Smooth muscle cell (in vitro differentiated cells): Measurements from ENCODE around the gene TSHZ2. TPM values are rescaled to one million over a fixed set of nuclear protein-coding genes. Genes with fewer than 3 reads are reported as not detected.

Source experiments
- DNase-seq: peaks from one replicate; lab custom pipeline; 2025; ENCODE audit not compliant: unreplicated experiment; lab: John Stamatoyannopoulos, UW
- H2AFZ ChIP-seq: fragments of 200-600 bp; sonication (generic); 2 replicates; pipeline ENCODE4 v1.6.0; 2016; ENCODE audit warnings: antibody characterized with exemption, low read depth, mild to moderate bottlenecking
- H3F3A ChIP-seq: fragments of 200-600 bp; sonication (generic); 2 replicates; pipeline ENCODE4 v1.6.0; 2017; ENCODE audit warnings: antibody characterized with exemption, low read depth
- H3K27ac ChIP-seq: fragments of 200-600 bp; sonication (generic); 2 replicates; pipeline ENCODE4 v1.5.1; 2016; ENCODE audit warnings: low read depth, mild to moderate bottlenecking
- H3K27me3 ChIP-seq: fragments of 200-600 bp; sonication (generic); 2 replicates; pipeline ENCODE4 v1.6.1; 2016; ENCODE audit warnings: low read depth, mild to moderate bottlenecking
- H3K36me3 ChIP-seq: fragments of 200-600 bp; sonication (generic); 2 replicates; pipeline ENCODE4 v1.5.1; 2016; ENCODE audit warnings: low read depth
- H3K4me1 ChIP-seq: fragments of 200-600 bp; sonication (generic); 2 replicates; pipeline ENCODE4 v1.5.1; 2016; ENCODE audit warnings: low read depth
- H3K4me2 ChIP-seq: fragments of 200-600 bp; sonication (generic); 2 replicates; pipeline ENCODE4 v1.6.0; 2016; ENCODE audit warnings: mild to moderate bottlenecking
- H3K4me3 ChIP-seq: fragments of 200-600 bp; sonication (generic); 2 replicates; pipeline ENCODE4 v1.5.1; 2016; ENCODE audit warnings: mild to moderate bottlenecking
- H3K79me2 ChIP-seq: fragments of 200-600 bp; sonication (generic); 2 replicates; pipeline ENCODE4 v1.6.0; 2016; ENCODE audit warnings: low read depth, mild to moderate bottlenecking
- H3K9ac ChIP-seq: fragments of 200-600 bp; sonication (generic); 2 replicates; pipeline ENCODE4 v1.6.0; 2016; ENCODE audit warnings: low read depth
- H3K9me3 ChIP-seq: fragments of 200-600 bp; sonication (generic); replicated peaks from 2 replicates; pipeline ENCODE4 v1.5.1; 2016; ENCODE audit warnings: low read depth
- H4K20me1 ChIP-seq: fragments of 200-600 bp; sonication (generic); 2 replicates; pipeline ENCODE4 v1.6.0; 2016; ENCODE audit warnings: low read depth
- CTCF ChIP-seq: fragments of 200-600 bp; sonication (generic); IDR thresholded peaks from 2 replicates; pipeline ENCODE4 v1.5.1; 2017; ENCODE audit warnings: borderline replicate concordance, mild to moderate bottlenecking, antibody characterized with exemption; ENCODE audit not compliant: insufficient read depth, poor library complexity, severe bottlenecking
- WGBS: methylation state at CpG from one replicate; pipeline ENCODE4 v1.1.7; 2016; ENCODE audit warnings: low lambda C conversion rate; 5-methylcytosine and 5-hydroxymethylcytosine counted together
- polyA plus RNA-seq: library from polyadenylated mRNA; unstranded; fragments of >200 nt; fragmentation: Nextera tagmentation; extraction: Ambion mirVana; gene quantifications from 2 replicates; pipeline ENCODE4 v1.2.1, GENCODE V29; 2016
- total RNA-seq: library from RNA; depleted of rRNA; stranded (reverse); fragments of >200 nt; gene quantifications from 2 replicates; pipeline ENCODE4 v1.2.3, GENCODE V29; 2014

Gene TSHZ2
- total and polyA plus RNA-seq, 2 experiments from 2014 or later, result 4.8 to 6.6 TPM

GRCh38 chr20:53068241-53068640 is 96.1 kb downstream of the TSHZ2 start:
- DNase-seq, result no peak
- 98% methylated on average over 3 of the region's 3 CpGs for WGBS
- H3K27me3 ChIP-seq, result no peaks in the 10 kb centered on the region
- no peaks in the 10 kb centered on the region for H3K36me3 ChIP-seq
- H3K9ac ChIP-seq, result no peak overlapping the region
- no peak overlapping the region for H3K4me3 ChIP-seq
- no peaks in the 10 kb centered on the region for H4K20me1 ChIP-seq
- H3K79me2 ChIP-seq, result no peaks in the 10 kb centered on the region
- H3K4me1 ChIP-seq, result peaks cover 11% of the 10 kb centered on the region
- no peaks in the 10 kb centered on the region for H3K9me3 ChIP-seq
- no peak for TF ChIP-seq CTCF
- no peak overlapping the region for H3K27ac ChIP-seq
- no peak overlapping the region for H3K4me2 ChIP-seq
- no peak overlapping the region for H2AFZ ChIP-seq
- no peaks in the 10 kb centered on the region for H3F3A ChIP-seq

DNA sequence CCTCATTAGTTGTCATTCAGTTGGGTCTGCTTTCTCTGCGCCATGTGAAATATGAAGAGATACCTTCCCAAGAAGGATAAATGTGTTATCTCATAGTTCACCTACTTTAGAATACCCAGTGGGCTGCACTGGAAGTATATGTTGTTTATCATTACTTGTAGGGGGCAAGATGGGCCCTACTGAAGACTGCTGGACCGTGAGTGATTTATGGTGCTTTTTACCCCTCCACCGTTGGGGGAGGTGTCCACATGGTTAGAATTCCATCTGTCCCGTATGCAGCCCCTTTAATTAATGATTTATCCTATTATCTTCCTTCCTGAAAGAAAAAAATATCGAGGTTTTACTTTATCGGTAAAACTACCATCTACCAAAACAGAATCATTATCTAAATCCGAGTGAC is 97.0 kb downstream of the TSHZ2 start:
- TF ChIP-seq CTCF, result no peak
- H3K27ac ChIP-seq, result no peak overlapping the region
- H3K4me3 ChIP-seq, result no peak overlapping the region
- H3K4me2 ChIP-seq, result no peak overlapping the region
- H4K20me1 ChIP-seq, result no peaks in the 10 kb centered on the region
- H3K36me3 ChIP-seq, result no peaks in the 10 kb centered on the region
- H3K9ac ChIP-seq, result no peak overlapping the region
- H3K27me3 ChIP-seq, result no peaks in the 10 kb centered on the region
- no peaks in the 10 kb centered on the region for H3K79me2 ChIP-seq
- 78% methylated on average over 7 of the region's 7 CpGs for WGBS
- H3K4me1 ChIP-seq, result peaks cover 11% of the 10 kb centered on the region
- no peak overlapping the region for H2AFZ ChIP-seq
- no peak for DNase-seq
- no peaks in the 10 kb centered on the region for H3K9me3 ChIP-seq
- H3F3A ChIP-seq, result no peaks in the 10 kb centered on the region

DNA sequence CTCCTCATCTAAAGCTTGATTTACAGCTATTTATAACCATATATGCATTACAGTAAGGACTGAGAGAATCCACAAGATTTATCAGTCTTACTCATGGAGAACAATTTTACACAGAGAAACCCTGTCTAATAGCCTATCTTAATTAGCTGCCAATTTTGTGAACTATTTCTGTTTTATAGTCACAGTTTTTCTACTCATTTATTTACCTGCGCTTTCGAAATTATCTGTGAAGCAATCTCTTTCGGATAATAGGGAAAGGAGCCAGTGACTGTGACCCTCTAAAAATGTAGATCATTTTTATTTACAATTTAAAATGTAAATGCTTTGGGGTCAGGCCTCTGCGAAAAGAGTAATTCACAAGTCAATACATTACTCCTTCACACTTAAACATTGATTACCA is 98.1 kb downstream of the TSHZ2 start:
- H3K4me1 ChIP-seq, result peaks cover 11% of the 10 kb centered on the region
- no peak overlapping the region for H3K27ac ChIP-seq
- 88% methylated on average over 4 of the region's 4 CpGs for WGBS
- H3K27me3 ChIP-seq, result no peaks in the 10 kb centered on the region
- no peaks in the 10 kb centered on the region for H3K36me3 ChIP-seq
- no peak overlapping the region for H2AFZ ChIP-seq
- no peak overlapping the region for H3K4me3 ChIP-seq
- no peaks in the 10 kb centered on the region for H3F3A ChIP-seq
- H3K9me3 ChIP-seq, result no peaks in the 10 kb centered on the region
- H3K9ac ChIP-seq, result no peak overlapping the region
- H3K79me2 ChIP-seq, result no peaks in the 10 kb centered on the region
- TF ChIP-seq CTCF, result no peak
- DNase-seq, result no peak
- H4K20me1 ChIP-seq, result no peaks in the 10 kb centered on the region
- no peak overlapping the region for H3K4me2 ChIP-seq

DNA sequence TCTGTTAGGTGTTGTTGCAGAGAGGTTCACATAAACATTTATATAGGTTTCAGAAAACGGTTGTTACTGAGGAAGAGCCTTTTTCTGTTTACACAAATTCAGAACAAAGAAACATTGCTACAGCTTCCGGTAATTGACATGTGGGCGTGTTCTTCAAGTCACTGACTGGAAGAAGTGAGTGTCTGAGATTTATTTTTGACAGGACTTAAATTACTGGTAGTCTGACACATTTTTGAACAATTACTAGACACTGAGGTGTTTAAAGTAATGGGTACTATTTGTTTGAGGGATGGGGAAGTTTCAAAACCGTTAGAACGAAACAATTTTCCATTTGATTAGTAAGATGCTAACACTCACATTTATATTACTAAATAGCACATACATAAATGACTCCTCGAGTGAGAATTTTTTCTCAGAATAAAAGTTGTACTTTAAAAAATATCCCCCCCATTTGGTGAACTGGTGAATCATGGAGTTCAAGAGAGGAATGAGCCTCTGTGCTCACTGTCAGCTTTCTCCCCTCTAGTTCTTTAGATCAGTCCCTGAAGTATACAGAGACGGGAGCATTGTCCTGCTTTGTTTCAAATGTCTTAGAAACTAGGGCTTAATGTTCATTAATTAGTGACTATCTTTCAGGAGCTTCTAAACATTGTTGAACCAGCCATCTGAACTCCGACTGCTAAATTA is 98.7 kb downstream of the TSHZ2 start:
- TF ChIP-seq CTCF, result no peak
- no peaks in the 10 kb centered on the region for H4K20me1 ChIP-seq
- no peaks in the 10 kb centered on the region for H3F3A ChIP-seq
- H3K9ac ChIP-seq, result no peak overlapping the region
- peaks cover 11% of the 10 kb centered on the region for H3K4me1 ChIP-seq
- H2AFZ ChIP-seq, result no peak overlapping the region
- WGBS, result 74% methylated on average over 8 of the region's 8 CpGs
- DNase-seq, result no peak
- no peak overlapping the region for H3K27ac ChIP-seq
- no peaks in the 10 kb centered on the region for H3K79me2 ChIP-seq
- H3K9me3 ChIP-seq, result no peaks in the 10 kb centered on the region
- no peak overlapping the region for H3K4me3 ChIP-seq
- H3K36me3 ChIP-seq, result no peaks in the 10 kb centered on the region
- H3K27me3 ChIP-seq, result no peaks in the 10 kb centered on the region
- no peak overlapping the region for H3K4me2 ChIP-seq
